Stomach (tissue), 9 donors: Measurements from ENCODE around the gene WDR35. TPM values are rescaled to one million over a fixed set of nuclear protein-coding genes. Genes with fewer than 3 reads are reported as not detected.
A peak's percentile ranks its signal among the peaks of the same experiment; 100 is the strongest.

Experiments used
- DNase-seq, 2 donors: peaks; one replicate each; pipeline versions ENCODE4 v3.0.0 to v3.0.0-alpha.2; 2013 to 2019
- H3K27ac ChIP-seq, 5 donors: fragments of 200-600 bp in 4 of 5; sonication (generic) in 4 of 5; one replicate each; pipeline ENCODE4 v1.5.1; 2013 to 2019; ENCODE audit warnings: mild to moderate bottlenecking in 1 of 5, moderate library complexity in 1 of 5
- H3K27me3 ChIP-seq, 3 donors: fragments of 200-600 bp; sonication (generic); one replicate each; pipeline ENCODE4 v1.5.1; 2017 to 2019; ENCODE audit warnings: mixed run types in 1 of 3
- H3K36me3 ChIP-seq, 4 donors: fragments of 200-600 bp; sonication (generic); 1 replicate in 3 of 4; 2 replicates in 1 of 4; pipeline ENCODE4 v1.5.1; 2016 to 2019
- H3K4me1 ChIP-seq, 4 donors: fragments of 200-600 bp; sonication (generic); one replicate each; pipeline ENCODE4 v1.5.1; 2016 to 2019
- H3K4me3 ChIP-seq, 4 donors: fragments of 200-600 bp; sonication (generic) in 3 of 4; one replicate each; pipeline ENCODE4 v1.5.1; 2016 to 2019; ENCODE audit warnings: mild to moderate bottlenecking in 1 of 4
- H3K9me3 ChIP-seq, 4 donors: fragments of 200-600 bp; sonication (generic); one replicate each; pipeline ENCODE4 v1.5.1; 2016 to 2019
- EP300 ChIP-seq: sonication (generic); formaldehyde crosslinking; IDR thresholded peaks from one replicate; pipeline ENCODE4 v1.6.1; 2017; ENCODE audit warnings: antibody characterized with exemption
- POLR2A ChIP-seq, 4 donors: fragments of 450-650 bp; IDR thresholded peaks; one replicate each; pipeline ENCODE4 v1.6.1; 2016; ENCODE audit warnings: antibody characterized with exemption in 4 of 4, control low read depth in 2 of 4, mild to moderate bottlenecking in 1 of 4, moderate library complexity in 1 of 4
- POLR2AphosphoS5 ChIP-seq, 3 donors: sonication (generic); formaldehyde crosslinking; IDR thresholded peaks; one replicate each; pipeline ENCODE4 v1.6.1; 2016; ENCODE audit warnings: antibody characterized with exemption in 3 of 3
- WGBS, 5 donors: extraction: QIAGEN DNeasy Blood & Tissue Kit in 3 of 5; methylation state at CpG; one replicate each; pipeline versions ENCODE4 v1.1.5 to v1.1.7; 2013 to 2018; 5-methylcytosine and 5-hydroxymethylcytosine counted together
- intact Hi-C: fragments of 100-400 bp; cut with DNase I; formaldehyde crosslinking; loops from one replicate; pipeline ENCODE4 v1.15.1; 2023; ENCODE audit warnings: low total_unique reads
- polyA plus RNA-seq, 3 donors: library from polyadenylated mRNA; stranded (reverse); fragments of 200-250 nt; gene quantifications; one replicate each; pipeline ENCODE4 v1.2.3, GENCODE V29; 2013
- total RNA-seq, 5 donors: library from RNA; depleted of rRNA; stranded (reverse); fragments of >200 nt; gene quantifications; one replicate each; pipeline versions ENCODE4 v1.1.0 to v1.2.3, GENCODE V29; 2014 to 2016
- TF ChIP-seq, protein P1 (sequence below), 7 experiments: fragments of 450-650 bp in 4 of 7; fragments of 200-600 bp in 3 of 7; sonication (generic) in 3 of 7; IDR thresholded peaks; one replicate each; pipeline ENCODE4 v1.5.1; 2016 to 2019; ENCODE audit warnings: antibody characterized with exemption in 7 of 7, control low read depth in 2 of 7, mild to moderate bottlenecking in 1 of 7
- donor health status: healthy with polysubstance abuse.
- donor health status: Bipolar disorder and iron deficiency.
- donor health status: healthy.

Gene WDR35
- total and polyA plus RNA-seq, 8 donors, result under 0.01 to 28.3 (median 3.5) TPM

- intact Hi-C loops, result no loop called here
- no peak overlapping the region for H3K4me3 ChIP-seq
- DNase-seq, result no peak
- H3K27me3 ChIP-seq, result no peaks in the 10 kb centered on the region
- peaks cover 0 to 5% (median 0%) of the 10 kb centered on the region in 4 donors for H3K9me3 ChIP-seq
- no peak overlapping the region for H3K27ac ChIP-seq
- peaks cover 0 to 19% (median 11%) of the 10 kb centered on the region in 4 donors for H3K4me1 ChIP-seq
- no peak for TF ChIP-seq POLR2AphosphoS5 (IDR thresholded peaks at IDR 0.05)
- TF ChIP-seq, protein P1, sequence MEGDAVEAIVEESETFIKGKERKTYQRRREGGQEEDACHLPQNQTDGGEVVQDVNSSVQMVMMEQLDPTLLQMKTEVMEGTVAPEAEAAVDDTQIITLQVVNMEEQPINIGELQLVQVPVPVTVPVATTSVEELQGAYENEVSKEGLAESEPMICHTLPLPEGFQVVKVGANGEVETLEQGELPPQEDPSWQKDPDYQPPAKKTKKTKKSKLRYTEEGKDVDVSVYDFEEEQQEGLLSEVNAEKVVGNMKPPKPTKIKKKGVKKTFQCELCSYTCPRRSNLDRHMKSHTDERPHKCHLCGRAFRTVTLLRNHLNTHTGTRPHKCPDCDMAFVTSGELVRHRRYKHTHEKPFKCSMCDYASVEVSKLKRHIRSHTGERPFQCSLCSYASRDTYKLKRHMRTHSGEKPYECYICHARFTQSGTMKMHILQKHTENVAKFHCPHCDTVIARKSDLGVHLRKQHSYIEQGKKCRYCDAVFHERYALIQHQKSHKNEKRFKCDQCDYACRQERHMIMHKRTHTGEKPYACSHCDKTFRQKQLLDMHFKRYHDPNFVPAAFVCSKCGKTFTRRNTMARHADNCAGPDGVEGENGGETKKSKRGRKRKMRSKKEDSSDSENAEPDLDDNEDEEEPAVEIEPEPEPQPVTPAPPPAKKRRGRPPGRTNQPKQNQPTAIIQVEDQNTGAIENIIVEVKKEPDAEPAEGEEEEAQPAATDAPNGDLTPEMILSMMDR (IDR thresholded peaks at IDR 0.05), result no peak
- TF ChIP-seq EP300, result no peak
- TF ChIP-seq POLR2A (IDR thresholded peaks at IDR 0.05), result no peak
- peaks cover 70 to 100% (median 100%) of the 10 kb centered on the region in 4 donors for H3K36me3 ChIP-seq
- 59 to 73% (median 62%) methylated on average over 4 of the region's 4 CpGs for WGBS, 5 donors
Measured at GRCh38 chr2:20034218-20034617, 44.3 kb upstream of the WDR35 start.

DNA sequence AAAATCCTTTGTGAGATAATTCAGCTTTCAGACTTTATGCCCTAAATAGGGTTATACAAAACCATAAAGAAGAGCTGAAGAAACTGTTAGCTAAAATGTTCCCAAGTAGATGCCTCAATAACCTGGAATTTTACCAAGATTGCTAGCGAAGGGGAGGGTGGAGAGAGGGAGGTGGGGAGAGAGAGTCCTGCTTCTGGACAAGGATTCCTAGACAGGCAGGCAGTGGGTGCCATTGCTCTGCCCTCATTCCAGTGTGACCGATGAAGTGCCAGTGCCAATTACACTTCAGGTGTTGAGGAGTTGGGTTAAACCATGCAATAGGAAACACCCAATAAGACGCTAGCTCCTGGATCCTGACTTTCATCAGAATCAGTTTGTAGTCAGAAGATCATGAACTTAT, 43.4 kb upstream of the WDR35 start:
- WGBS, 5 donors, result 82 to 90% (median 87%) methylated on average over 3 of the region's 3 CpGs
- TF ChIP-seq, protein P1 (IDR thresholded peaks at IDR 0.05), result no peak
- TF ChIP-seq POLR2AphosphoS5 (IDR thresholded peaks at IDR 0.05) (no peak), EP300 (no peak), POLR2A (IDR thresholded peaks at IDR 0.05) (no peak)
- Histone ChIP-seq H3K36me3 (peaks cover 65 to 100% (median 100%) of the 10 kb centered on the region in 4 donors), H3K27ac (no peak overlapping the region), H3K9me3 (peaks cover 0 to 5% (median 2%) of the 10 kb centered on the region in 4 donors), H3K27me3 (no peaks in the 10 kb centered on the region), H3K4me1 (peaks cover 0 to 13% (median 11%) of the 10 kb centered on the region in 4 donors), H3K4me3 (no peak overlapping the region)
- intact Hi-C loops, result no loop called here
- no peak for DNase-seq

GRCh38 chr2:20030224-20030623, 40.3 kb upstream of the WDR35 start:
- no peak overlapping the region for H3K4me3 ChIP-seq

GRCh38 chr2:20027705-20028434, 38.0 kb upstream of the WDR35 start:
- Histone ChIP-seq H3K27me3 (no peaks in the 10 kb centered on the region), H3K9me3 (peaks cover 0 to 6% (median 2%) of the 10 kb centered on the region in 4 donors), H3K36me3 (peaks cover 33 to 58% (median 56%) of the 10 kb centered on the region in 4 donors), H3K27ac (peak overlapping the region in 1 of 5 donors; percentile 1), H3K4me3 (no peak overlapping the region), H3K4me1 (peaks cover 0 to 11% (median 2%) of the 10 kb centered on the region in 4 donors)
- no peak for DNase-seq
- 65 to 80% (median 74%) methylated on average over 3 of the region's 3 CpGs for WGBS, 5 donors
- intact Hi-C loops, result no loop called here
- no peak for TF ChIP-seq POLR2AphosphoS5 (IDR thresholded peaks at IDR 0.05)
- TF ChIP-seq, protein P1 (IDR thresholded peaks at IDR 0.05), result no peak
- no peak for TF ChIP-seq EP300
- TF ChIP-seq POLR2A (IDR thresholded peaks at IDR 0.05), result no peak

More at GRCh38 chr2:20030224-20030623, 40.3 kb upstream of the WDR35 start:
- Histone ChIP-seq H3K36me3 (peaks cover 51 to 82% (median 79%) of the 10 kb centered on the region in 4 donors), H3K27ac (no peak overlapping the region), H3K4me1 (peaks cover 0 to 15% (median 5%) of the 10 kb centered on the region in 4 donors), H3K27me3 (no peaks in the 10 kb centered on the region), H3K9me3 (peaks cover 0 to 6% (median 2%) of the 10 kb centered on the region in 4 donors)
- intact Hi-C loops, result no loop called here
- no peak for TF ChIP-seq POLR2A (IDR thresholded peaks at IDR 0.05)
- TF ChIP-seq POLR2AphosphoS5 (IDR thresholded peaks at IDR 0.05), result no peak
- TF ChIP-seq, protein P1 (IDR thresholded peaks at IDR 0.05), result no peak
- no peak for TF ChIP-seq EP300
- DNase-seq, result no peak
- 89 to 97% (median 94%) methylated on average over 6 of the region's 6 CpGs for whole genome bisulfite sequencing, 5 donors
